ENCODE results near the gene FAM118B.

Gene FAM118B

GRCh38 chr11:126282361-126282735 is 70.8 kb downstream of the FAM118B start:
- Histone ChIP-seq H3K27ac (ENCODE audit: low read depth, low read length) (peak overlapping the region; percentile 78), H3K9ac (ENCODE audit: low read length in 5 of 5) (peak overlapping the region; percentile 63 to 92 (median 82)), H3K9me3 (ENCODE audit: control insufficient read depth in 5 of 5, low read length in 5 of 5) (no peaks in the 10 kb centered on the region), H3K27me3 (ENCODE audit: control insufficient read depth in 5 of 5, insufficient read depth in 4 of 5, low read length in 5 of 5) (no peaks in the 10 kb centered on the region), H3K4me1 (ENCODE audit: control insufficient read depth in 5 of 5, insufficient read depth in 5 of 5, low read length in 5 of 5) (peaks cover 7 to 42% (median 28%) of the 10 kb centered on the region in 5 donors), H3K36me3 (ENCODE audit: control insufficient read depth in 5 of 5, insufficient read depth in 5 of 5, low read length in 5 of 5) (peaks cover 0 to 13% (median 9%) of the 10 kb centered on the region in 5 donors), H3K4me3 (ENCODE audit: low read depth in 1 of 5, low read length in 5 of 5) (peak overlapping the region; percentile 73 to 90 (median 85))

GRCh38 chr11:126282736-126283591 is 71.4 kb downstream of the FAM118B start, which contains the start of gene TIRAP:
Gene TIRAP (plus strand): TSS chr11:126283093. CDS start chr11:126290895, 7,802 bp downstream.
- Histone ChIP-seq H3K36me3 (ENCODE audit: control insufficient read depth in 5 of 5, insufficient read depth in 5 of 5, low read length in 5 of 5) (peaks cover 0 to 6% (median 3%) of the 10 kb centered on the region in 5 donors), H3K9ac (ENCODE audit: low read length in 5 of 5) (peak within 1 kb of the TSS; percentile 77 to 97 (median 92)), H3K27ac (ENCODE audit: low read depth, low read length) (peak within 1 kb of the TSS; percentile 78), H3K27me3 (ENCODE audit: control insufficient read depth in 5 of 5, insufficient read depth in 4 of 5, low read length in 5 of 5) (no peaks in the 10 kb centered on the region), H3K4me1 (ENCODE audit: control insufficient read depth in 5 of 5, insufficient read depth in 5 of 5, low read length in 5 of 5) (peaks cover 7 to 42% (median 28%) of the 10 kb centered on the region in 5 donors), H3K4me3 (ENCODE audit: low read depth in 1 of 5, low read length in 5 of 5) (peak within 1 kb of the TSS; percentile 84 to 93 (median 87)), H3K9me3 (ENCODE audit: control insufficient read depth in 5 of 5, low read length in 5 of 5) (no peaks in the 10 kb centered on the region)

- Histone ChIP-seq H3K9ac (ENCODE audit: low read length in 5 of 5) (no peak overlapping the region), H3K9me3 (ENCODE audit: control insufficient read depth in 5 of 5, low read length in 5 of 5) (no peaks in the 10 kb centered on the region), H3K4me1 (ENCODE audit: control insufficient read depth in 5 of 5, insufficient read depth in 5 of 5, low read length in 5 of 5) (peaks cover 7 to 42% (median 28%) of the 10 kb centered on the region in 5 donors), H3K36me3 (ENCODE audit: control insufficient read depth in 5 of 5, insufficient read depth in 5 of 5, low read length in 5 of 5) (peaks cover 2 to 15% (median 5%) of the 10 kb centered on the region in 5 donors), H3K4me3 (ENCODE audit: low read depth in 1 of 5, low read length in 5 of 5) (no peak overlapping the region), H3K27me3 (ENCODE audit: control insufficient read depth in 5 of 5, insufficient read depth in 4 of 5, low read length in 5 of 5) (no peaks in the 10 kb centered on the region), H3K27ac (ENCODE audit: low read depth, low read length) (no peak overlapping the region)
Observed at GRCh38 chr11:126284829-126285228, 73.2 kb downstream of the FAM118B start.

- no peak overlapping the region for H3K9ac ChIP-seq (ENCODE audit: low read length in 5 of 5)
- peaks cover 5 to 47% (median 34%) of the 10 kb centered on the region in 5 donors for H3K36me3 ChIP-seq (ENCODE audit: control insufficient read depth in 5 of 5, insufficient read depth in 5 of 5, low read length in 5 of 5)
- no peak overlapping the region for H3K4me3 ChIP-seq (ENCODE audit: low read depth in 1 of 5, low read length in 5 of 5)
- H3K9me3 ChIP-seq (ENCODE audit: control insufficient read depth in 5 of 5, low read length in 5 of 5) = no peaks in the 10 kb centered on the region
- H3K27ac ChIP-seq (ENCODE audit: low read depth, low read length) = no peak overlapping the region
- peaks cover 3 to 15% (median 12%) of the 10 kb centered on the region in 5 donors for H3K4me1 ChIP-seq (ENCODE audit: control insufficient read depth in 5 of 5, insufficient read depth in 5 of 5, low read length in 5 of 5)
- H3K27me3 ChIP-seq (ENCODE audit: control insufficient read depth in 5 of 5, insufficient read depth in 4 of 5, low read length in 5 of 5) = no peaks in the 10 kb centered on the region
Observed at GRCh38 chr11:126288237-126288636, 76.7 kb downstream of the FAM118B start.

- Histone ChIP-seq H3K36me3 (ENCODE audit: control insufficient read depth in 5 of 5, insufficient read depth in 5 of 5, low read length in 5 of 5) (peaks cover 8 to 58% (median 47%) of the 10 kb centered on the region in 5 donors), H3K27me3 (ENCODE audit: control insufficient read depth in 5 of 5, insufficient read depth in 4 of 5, low read length in 5 of 5) (no peaks in the 10 kb centered on the region), H3K9ac (ENCODE audit: low read length in 5 of 5) (no peak overlapping the region), H3K4me3 (ENCODE audit: low read depth in 1 of 5, low read length in 5 of 5) (no peak overlapping the region), H3K9me3 (ENCODE audit: control insufficient read depth in 5 of 5, low read length in 5 of 5) (no peaks in the 10 kb centered on the region), H3K27ac (ENCODE audit: low read depth, low read length) (no peak overlapping the region), H3K4me1 (ENCODE audit: control insufficient read depth in 5 of 5, insufficient read depth in 5 of 5, low read length in 5 of 5) (no peaks in the 10 kb centered on the region)
Observed at GRCh38 chr11:126290887-126291286, 79.3 kb downstream of the FAM118B start.

- no peak overlapping the region for H3K9ac ChIP-seq (ENCODE audit: low read length in 5 of 5)
- no peaks in the 10 kb centered on the region for H3K9me3 ChIP-seq (ENCODE audit: control insufficient read depth in 5 of 5, low read length in 5 of 5)
- no peaks in the 10 kb centered on the region for H3K27me3 ChIP-seq (ENCODE audit: control insufficient read depth in 5 of 5, insufficient read depth in 4 of 5, low read length in 5 of 5)
- no peaks in the 10 kb centered on the region for H3K4me1 ChIP-seq (ENCODE audit: control insufficient read depth in 5 of 5, insufficient read depth in 5 of 5, low read length in 5 of 5)
- no peak overlapping the region for H3K27ac ChIP-seq (ENCODE audit: low read depth, low read length)
- peaks cover 9 to 52% (median 49%) of the 10 kb centered on the region in 5 donors for H3K36me3 ChIP-seq (ENCODE audit: control insufficient read depth in 5 of 5, insufficient read depth in 5 of 5, low read length in 5 of 5)
- H3K4me3 ChIP-seq (ENCODE audit: low read depth in 1 of 5, low read length in 5 of 5) = no peak overlapping the region
Observed at GRCh38 chr11:126293726-126294125, 82.1 kb downstream of the FAM118B start.

- Histone ChIP-seq H3K9ac (ENCODE audit: low read length in 5 of 5) (no peak overlapping the region), H3K27me3 (ENCODE audit: control insufficient read depth in 5 of 5, insufficient read depth in 4 of 5, low read length in 5 of 5) (no peaks in the 10 kb centered on the region), H3K36me3 (ENCODE audit: control insufficient read depth in 5 of 5, insufficient read depth in 5 of 5, low read length in 5 of 5) (peaks cover 9 to 30% (median 24%) of the 10 kb centered on the region in 5 donors), H3K4me3 (ENCODE audit: low read depth in 1 of 5, low read length in 5 of 5) (no peak overlapping the region), H3K9me3 (ENCODE audit: control insufficient read depth in 5 of 5, low read length in 5 of 5) (no peaks in the 10 kb centered on the region), H3K27ac (ENCODE audit: low read depth, low read length) (no peak overlapping the region), H3K4me1 (ENCODE audit: control insufficient read depth in 5 of 5, insufficient read depth in 5 of 5, low read length in 5 of 5) (no peaks in the 10 kb centered on the region)
Observed at GRCh38 chr11:126297004-126297403, 85.4 kb downstream of the FAM118B start.

GRCh38 chr11:126303623-126304456 is 92.3 kb downstream of the FAM118B start, which contains the start of gene DCPS:
Gene DCPS (plus strand): TSS chr11:126304060. CDS start chr11:126304081, 21 bp downstream.
- Histone ChIP-seq H3K9ac (ENCODE audit: low read length in 5 of 5) (peak within 1 kb of the TSS; percentile 73 to 91 (median 86)), H3K4me1 (ENCODE audit: control insufficient read depth in 5 of 5, insufficient read depth in 5 of 5, low read length in 5 of 5) (peaks cover 6 to 17% (median 14%) of the 10 kb centered on the region in 5 donors), H3K27me3 (ENCODE audit: control insufficient read depth in 5 of 5, insufficient read depth in 4 of 5, low read length in 5 of 5) (no peaks in the 10 kb centered on the region), H3K27ac (ENCODE audit: low read depth, low read length) (peak within 1 kb of the TSS; percentile 77), H3K36me3 (ENCODE audit: control insufficient read depth in 5 of 5, insufficient read depth in 5 of 5, low read length in 5 of 5) (peaks cover 0 to 13% (median 5%) of the 10 kb centered on the region in 5 donors), H3K4me3 (ENCODE audit: low read depth in 1 of 5, low read length in 5 of 5) (peak within 1 kb of the TSS; percentile 78 to 96 (median 95)), H3K9me3 (ENCODE audit: control insufficient read depth in 5 of 5, low read length in 5 of 5) (no peaks in the 10 kb centered on the region)

GRCh38 chr11:126304457-126305075 is 93.0 kb downstream of the FAM118B start:
- Histone ChIP-seq H3K27ac (ENCODE audit: low read depth, low read length) (peak overlapping the region; percentile 77), H3K4me1 (ENCODE audit: control insufficient read depth in 5 of 5, insufficient read depth in 5 of 5, low read length in 5 of 5) (peaks cover 6 to 17% (median 14%) of the 10 kb centered on the region in 5 donors), H3K36me3 (ENCODE audit: control insufficient read depth in 5 of 5, insufficient read depth in 5 of 5, low read length in 5 of 5) (peaks cover 0 to 16% (median 5%) of the 10 kb centered on the region in 5 donors), H3K4me3 (ENCODE audit: low read depth in 1 of 5, low read length in 5 of 5) (peak overlapping the region; percentile 78 to 96 (median 95)), H3K9me3 (ENCODE audit: control insufficient read depth in 5 of 5, low read length in 5 of 5) (no peaks in the 10 kb centered on the region), H3K9ac (ENCODE audit: low read length in 5 of 5) (peak overlapping the region; percentile 73 to 91 (median 86)), H3K27me3 (ENCODE audit: control insufficient read depth in 5 of 5, insufficient read depth in 4 of 5, low read length in 5 of 5) (no peaks in the 10 kb centered on the region)

All from subcutaneous abdominal adipose tissue (tissue), 5 donors.